Esophagus squamous epithelium (tissue), 5 donors: ENCODE results near the gene KLHL29. TPM values are rescaled to one million over a fixed set of nuclear protein-coding genes. Genes with fewer than 3 reads are reported as not detected.

ENCODE experiments used
- DNase-seq: peaks from one replicate; lab custom pipeline; 2025; lab: John Stamatoyannopoulos, UW
- H3K27ac ChIP-seq, 4 donors: fragments of 200-600 bp; sonication (generic); one replicate each; pipeline ENCODE4 v1.5.1; 2016 to 2019; ENCODE audit warnings: mild to moderate bottlenecking in 1 of 4
- H3K27me3 ChIP-seq, 4 donors: fragments of 200-600 bp; sonication (generic); 1 replicate in 3 of 4; 2 replicates in 1 of 4; pipeline versions ENCODE4 v1.5.1 to v1.6.0; 2017 to 2021; ENCODE audit warnings: antibody characterized with exemption in 1 of 4
- H3K36me3 ChIP-seq, 3 donors: fragments of 200-600 bp; sonication (generic); one replicate each; pipeline ENCODE4 v1.5.1; 2016 to 2019
- H3K4me1 ChIP-seq, 3 donors: fragments of 200-600 bp; sonication (generic); one replicate each; pipeline ENCODE4 v1.5.1; 2017 to 2019
- H3K4me3 ChIP-seq, 4 donors: fragments of 200-600 bp; sonication (generic); 1 replicate in 3 of 4; 2 replicates in 1 of 4; pipeline ENCODE4 v1.5.1; 2016 to 2019; ENCODE audit warnings: mild to moderate bottlenecking in 2 of 4, moderate library complexity in 1 of 4
- H3K9me3 ChIP-seq, 3 donors: fragments of 200-600 bp; sonication (generic); one replicate each; pipeline ENCODE4 v1.5.1; 2016 to 2019
- CTCF ChIP-seq, 6 experiments: fragments of 450-650 bp in 4 of 6; fragments of 200-600 bp in 2 of 6; sonication (generic) in 2 of 6; IDR thresholded peaks; one replicate each; pipeline ENCODE4 v1.5.1; 2016 to 2019; ENCODE audit warnings: antibody characterized with exemption in 6 of 6, mild to moderate bottlenecking in 4 of 6, moderate library complexity in 4 of 6
- POLR2A ChIP-seq, 4 donors: fragments of 450-650 bp; IDR thresholded peaks; one replicate each; pipeline ENCODE4 v1.6.1; 2017; ENCODE audit warnings: antibody characterized with exemption in 4 of 4, mild to moderate bottlenecking in 4 of 4, moderate library complexity in 3 of 4
- WGBS, 2 donors: methylation state at CpG; one replicate each; pipeline ENCODE4 v1.1.5; 2018; 5-methylcytosine and 5-hydroxymethylcytosine counted together
- intact Hi-C: fragments of 100-400 bp; cut with DNase I; formaldehyde crosslinking; loops from one replicate; pipeline ENCODE4 v1.15.0; 2022
- total RNA-seq, 4 donors: library from RNA; depleted of rRNA; stranded (reverse); fragments of >200 nt; gene quantifications; one replicate each; pipeline ENCODE4 v1.1.0, GENCODE V29; 2016
- donor health status: DM: yes; HTN: yes; CAD: no.

The KLHL29 gene
- total RNA-seq, 4 donors from 2014 or later, result 3.4 to 11.8 (median 5.9) TPM

GRCh38 chr2:23622466-23622865, 237.5 kb downstream of the KLHL29 start:
- Histone ChIP-seq H3K9me3 (peaks cover 0 to 6% (median 0%) of the 10 kb centered on the region in 3 donors), H3K27ac (no peak overlapping the region), H3K27me3 (no peaks in the 10 kb centered on the region), H3K4me3 (no peak overlapping the region), H3K36me3 (no peaks in the 10 kb centered on the region), H3K4me1 (peaks cover 0 to 39% (median 13%) of the 10 kb centered on the region in 3 donors)
- WGBS, 2 donors, result 74 to 89% methylated on average over 5 to 6 of the region's 8 CpGs
- DNase-seq, result no peak
- intact Hi-C loops, result no loop called here
- TF ChIP-seq POLR2A (IDR thresholded peaks at IDR 0.05) (no peak), CTCF (IDR thresholded peaks at IDR 0.05) (no peak)

- H3K4me1 ChIP-seq, result peaks cover 0 to 36% (median 12%) of the 10 kb centered on the region in 3 donors
- no peaks in the 10 kb centered on the region for H3K27me3 ChIP-seq
- 74 to 86% methylated on average over 8 of the region's 14 CpGs for WGBS, 2 donors
- no peak for DNase-seq
- H3K9me3 ChIP-seq, result peaks cover 0 to 6% (median 0%) of the 10 kb centered on the region in 3 donors
- TF ChIP-seq CTCF (IDR thresholded peaks at IDR 0.05) (no peak), POLR2A (IDR thresholded peaks at IDR 0.05) (no peak)
- H3K36me3 ChIP-seq, result no peaks in the 10 kb centered on the region
- no peak overlapping the region for H3K27ac ChIP-seq
- intact Hi-C loops, result no loop called here
- H3K4me3 ChIP-seq, result no peak overlapping the region
Observed at GRCh38 chr2:23622966-23623675, 238.1 kb downstream of the KLHL29 start.

- Histone ChIP-seq H3K27me3 (no peaks in the 10 kb centered on the region), H3K36me3 (no peaks in the 10 kb centered on the region), H3K4me3 (no peak overlapping the region), H3K4me1 (peaks cover 0 to 24% (median 8%) of the 10 kb centered on the region in 3 donors), H3K27ac (no peak overlapping the region), H3K9me3 (peaks cover 0 to 6% (median 0%) of the 10 kb centered on the region in 3 donors)
- WGBS, 2 donors, result 69 to 70% methylated on average over 5 of the region's 5 CpGs
- intact Hi-C loops, result no loop called here
- TF ChIP-seq POLR2A (IDR thresholded peaks at IDR 0.05), result no peak
- peak in 4 of 6 experiments; percentile 23 to 67 (median 28) for TF ChIP-seq CTCF (IDR thresholded peaks at IDR 0.05)
- no peak for DNase-seq
Observed at GRCh38 chr2:23624378-23624777, 239.4 kb downstream of the KLHL29 start.

- TF ChIP-seq CTCF (IDR thresholded peaks at IDR 0.05) (no peak), POLR2A (IDR thresholded peaks at IDR 0.05) (no peak)
- Histone ChIP-seq H3K4me1 (peaks cover 0 to 18% (median 8%) of the 10 kb centered on the region in 3 donors), H3K36me3 (no peaks in the 10 kb centered on the region), H3K9me3 (peaks cover 0 to 6% (median 0%) of the 10 kb centered on the region in 3 donors), H3K4me3 (no peak overlapping the region), H3K27me3 (no peaks in the 10 kb centered on the region), H3K27ac (no peak overlapping the region)
- intact Hi-C loops, result no loop called here
- DNase-seq, result no peak
- 40 to 65% methylated on average over 2 to 4 of the region's 4 CpGs for WGBS, 2 donors
Observed at GRCh38 chr2:23624915-23625314, 239.9 kb downstream of the KLHL29 start.

- Histone ChIP-seq H3K27me3 (no peaks in the 10 kb centered on the region), H3K4me3 (no peak overlapping the region), H3K9me3 (peaks cover 0 to 6% (median 0%) of the 10 kb centered on the region in 3 donors), H3K36me3 (no peaks in the 10 kb centered on the region), H3K27ac (no peak overlapping the region), H3K4me1 (peaks cover 0 to 10% (median 6%) of the 10 kb centered on the region in 3 donors)
- intact Hi-C loops, result no loop called here
- TF ChIP-seq POLR2A (IDR thresholded peaks at IDR 0.05) (no peak), CTCF (IDR thresholded peaks at IDR 0.05) (no peak)
- no peak for DNase-seq
- WGBS, 2 donors, result 80 to 83% methylated on average over 1 to 4 of the region's 4 CpGs
Observed at GRCh38 chr2:23625726-23626125, 240.7 kb downstream of the KLHL29 start.
